Epidermal melanocyte (primary cell): ENCODE data around the gene CALML5.

Experiments used
- DNase-seq: peaks from one replicate; pipeline ENCODE4 v3.0.0; 2011; ENCODE audit warnings: low spot score; ENCODE audit not compliant: insufficient read length

CALML5 gene

DNA sequence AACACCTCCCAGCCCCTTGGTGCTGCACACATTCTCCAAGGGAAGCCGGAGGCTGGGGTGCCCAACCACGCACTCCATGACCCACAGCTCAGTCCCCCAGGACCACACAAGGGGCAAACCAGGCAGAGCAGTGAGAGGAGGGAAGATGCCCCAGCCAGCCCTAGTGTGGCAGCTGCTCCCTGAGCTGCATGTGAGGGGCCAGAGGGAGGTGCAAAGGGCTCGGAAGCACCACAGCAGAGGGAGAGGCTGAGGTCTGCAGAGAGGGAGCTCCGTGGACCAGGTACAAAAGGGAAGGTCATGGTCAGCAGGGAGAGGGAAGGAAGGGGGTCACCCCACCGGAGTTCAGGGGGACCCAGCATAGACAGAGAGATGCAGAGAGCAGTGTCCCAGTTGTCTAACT, 1.5 kb upstream of the CALML5 start:
- no peak for DNase-seq

GRCh38 chr10:5500162-5500670, 846 bp upstream of the CALML5 start:
- no peak for DNase-seq

- no peak for DNase-seq
These were observed 428 bp downstream of the CALML5 start for GRCh38 chr10:5498791-5499492.

DNA sequence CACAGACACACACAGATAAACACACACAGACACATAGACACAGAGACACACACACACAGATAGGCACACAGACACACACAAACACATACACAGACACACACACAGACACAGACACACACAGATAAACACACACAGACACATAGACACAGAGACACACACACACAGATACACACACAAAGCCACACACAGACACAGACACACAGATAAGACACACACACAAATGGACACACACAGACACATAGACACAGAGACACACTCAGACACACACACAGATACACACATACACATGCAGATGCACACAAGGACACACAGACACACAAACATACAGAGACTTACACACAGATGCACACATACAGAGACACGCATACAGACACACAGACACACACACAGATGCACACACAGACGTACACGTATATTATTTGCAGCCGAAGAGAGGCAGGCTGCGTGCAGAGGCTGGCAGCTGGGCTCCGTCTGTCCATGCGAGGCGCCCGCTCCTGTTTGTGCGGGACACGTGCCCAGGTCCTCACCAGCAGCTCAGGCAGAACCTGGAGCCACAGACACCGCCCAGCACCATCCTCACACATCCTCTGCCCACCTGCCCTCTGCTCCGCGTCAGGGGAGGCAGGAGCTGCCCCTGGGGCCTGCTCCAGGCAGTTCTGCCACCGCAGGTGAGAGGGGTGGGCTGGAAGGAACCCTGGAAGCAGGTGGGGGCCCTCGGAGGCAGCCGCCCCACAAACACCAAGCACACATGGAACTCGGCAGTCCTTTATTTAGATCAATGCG, 1.2 kb downstream of the CALML5 start:
- no peak for DNase-seq

GRCh38 chr10:5497289-5497688, 2.1 kb downstream of the CALML5 start:
- DNase-seq = no peak

DNA sequence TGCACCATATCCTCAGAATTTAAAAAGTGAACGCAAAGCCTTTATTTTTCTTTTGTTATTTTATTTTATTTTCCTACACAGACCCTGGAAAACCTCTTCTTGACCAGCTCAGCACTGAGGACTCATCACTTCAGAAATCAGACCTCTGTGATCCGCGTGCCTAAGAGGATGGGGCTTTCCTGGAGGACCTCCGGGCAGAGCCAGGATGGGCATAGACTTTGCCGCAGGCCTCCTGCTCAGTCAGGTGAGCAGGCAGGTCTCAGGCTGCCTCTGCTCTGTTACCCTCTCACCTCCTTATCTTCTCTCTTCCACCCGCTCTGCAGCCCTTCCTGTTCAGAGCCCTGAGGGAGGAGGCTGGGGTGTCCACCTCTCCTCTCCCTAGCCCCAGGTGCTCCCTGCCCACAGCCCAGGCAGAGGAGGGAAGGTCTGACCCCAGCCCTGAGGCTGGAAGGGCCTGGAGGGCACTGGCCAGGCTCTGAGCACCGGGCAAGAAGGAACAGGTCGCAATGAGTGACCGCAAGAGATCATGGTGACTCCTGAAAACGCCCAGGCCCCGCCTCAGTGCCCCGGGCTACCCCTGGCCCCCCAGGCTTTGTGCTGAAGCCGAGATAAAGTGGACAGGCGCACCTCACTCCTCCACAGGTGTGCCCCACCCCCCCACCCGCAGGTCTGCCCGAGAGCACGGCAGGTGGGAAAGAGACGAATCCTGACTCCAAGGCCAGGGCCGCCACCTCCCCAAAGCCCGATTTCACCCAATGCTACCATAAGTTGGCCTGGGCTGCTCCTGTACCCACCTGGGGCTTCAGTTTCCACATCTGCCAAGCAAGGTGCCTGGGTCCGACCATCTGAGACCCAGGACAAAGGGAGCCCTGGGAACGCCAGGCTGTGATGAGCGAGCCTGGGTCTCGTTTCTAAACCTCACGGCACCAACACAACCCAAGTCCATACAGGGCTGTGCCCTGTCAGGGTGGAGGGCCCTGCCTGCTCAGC, 2.8 kb downstream of the CALML5 start:
- DNase-seq = no peak

- no peak for DNase-seq
These were observed 4.8 kb downstream of the CALML5 start for GRCh38 chr10:5494611-5495010.

DNA sequence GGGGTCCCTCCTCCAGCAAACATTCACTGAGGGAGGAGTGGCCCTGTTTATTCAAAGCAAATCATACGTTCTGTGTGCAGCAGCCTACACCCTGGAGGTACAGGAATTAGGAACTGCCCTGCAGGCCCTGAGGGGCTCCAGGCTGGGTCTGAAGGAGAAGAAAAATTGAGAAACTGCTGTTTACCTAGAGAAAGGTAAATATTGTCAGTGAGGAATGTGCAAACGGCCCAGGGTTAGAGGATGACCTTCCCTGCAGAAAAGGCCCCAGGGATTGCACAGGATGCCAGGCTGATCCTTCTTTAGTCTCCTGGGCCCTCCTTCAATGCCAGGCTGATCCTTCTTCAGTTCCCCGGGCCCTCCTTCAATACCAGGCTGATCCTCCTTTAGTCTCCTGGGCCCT, 5.7 kb downstream of the CALML5 start:
- no peak for DNase-seq

DNA sequence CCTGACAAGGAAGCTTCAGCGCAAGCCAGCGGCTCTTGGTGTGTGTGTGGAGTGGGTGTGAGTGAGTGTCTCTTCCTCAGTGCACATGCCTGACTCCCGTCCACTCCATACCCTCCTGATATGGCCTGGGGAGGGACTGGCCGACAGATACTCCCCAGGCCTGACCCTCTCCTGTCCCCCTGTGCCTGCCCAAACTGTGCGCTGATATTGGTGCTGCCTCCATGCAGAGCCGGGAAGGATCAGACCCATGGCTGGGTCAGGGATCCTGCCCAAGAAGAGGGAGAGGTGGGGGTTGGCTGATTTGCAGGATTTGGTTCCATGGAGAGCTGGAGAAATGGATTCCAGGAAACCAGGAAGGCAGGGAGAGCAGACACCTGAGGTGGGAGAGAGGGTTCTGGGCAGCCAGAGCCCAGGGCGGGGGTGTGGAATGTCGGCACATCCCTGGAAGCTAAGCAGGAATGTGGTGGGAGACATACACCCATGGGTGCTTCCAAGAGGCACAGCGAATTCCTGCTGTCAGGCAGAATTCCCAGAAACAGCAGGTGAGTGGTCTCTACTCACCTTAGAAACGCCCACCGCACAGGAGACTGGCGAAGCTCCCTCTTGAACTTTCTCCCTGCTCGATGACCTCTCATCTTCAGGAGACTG, 6.3 kb downstream of the CALML5 start:
- DNase-seq = no peak

GRCh38 chr10:5492322-5492855, 7.0 kb downstream of the CALML5 start:
- no peak for DNase-seq

GRCh38 chr10:5491477-5491876, 7.9 kb downstream of the CALML5 start:
- DNase-seq = no peak

DNA sequence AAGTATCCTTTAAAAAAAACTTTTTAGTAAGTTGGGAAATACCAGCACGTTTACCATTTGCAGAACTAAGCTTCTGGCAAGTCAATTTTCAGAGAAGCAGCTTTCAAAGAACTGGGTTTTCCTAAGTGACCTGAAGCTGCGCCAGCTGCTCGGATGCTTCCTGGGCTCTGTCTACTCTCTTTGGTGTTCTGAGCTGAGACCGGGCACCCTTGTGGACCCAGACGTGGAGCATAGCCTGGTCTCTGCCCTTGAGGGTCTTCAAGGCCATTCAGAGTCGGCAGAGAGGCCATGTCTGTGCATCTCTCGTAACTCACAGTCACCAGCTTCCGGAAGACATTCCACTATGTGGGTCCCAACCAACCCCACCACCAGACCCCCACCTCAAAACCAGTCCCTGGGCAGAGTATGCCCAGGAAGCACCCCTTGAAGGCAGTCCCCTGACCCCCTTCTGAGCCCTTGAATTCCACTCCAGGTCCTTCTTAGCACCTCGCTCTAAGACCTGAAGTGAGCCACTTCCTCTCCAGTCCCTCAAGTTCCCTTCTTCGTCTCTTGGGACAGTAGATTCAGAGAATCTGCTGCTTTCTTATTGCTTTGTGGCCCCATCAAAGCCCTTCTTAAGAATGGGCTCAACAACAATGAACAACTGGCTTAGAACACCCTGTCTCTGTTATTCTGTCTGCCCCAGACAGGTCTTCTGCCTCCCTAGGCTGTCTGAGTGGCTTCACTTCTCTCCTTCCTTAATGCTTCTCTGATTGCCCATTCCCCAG, 8.5 kb downstream of the CALML5 start:
- no peak for DNase-seq

GRCh38 chr10:5490032-5490431, 9.3 kb downstream of the CALML5 start:
- DNase-seq = no peak

GRCh38 chr10:5488272-5489161, 10.9 kb downstream of the CALML5 start:
- no peak for DNase-seq

DNA sequence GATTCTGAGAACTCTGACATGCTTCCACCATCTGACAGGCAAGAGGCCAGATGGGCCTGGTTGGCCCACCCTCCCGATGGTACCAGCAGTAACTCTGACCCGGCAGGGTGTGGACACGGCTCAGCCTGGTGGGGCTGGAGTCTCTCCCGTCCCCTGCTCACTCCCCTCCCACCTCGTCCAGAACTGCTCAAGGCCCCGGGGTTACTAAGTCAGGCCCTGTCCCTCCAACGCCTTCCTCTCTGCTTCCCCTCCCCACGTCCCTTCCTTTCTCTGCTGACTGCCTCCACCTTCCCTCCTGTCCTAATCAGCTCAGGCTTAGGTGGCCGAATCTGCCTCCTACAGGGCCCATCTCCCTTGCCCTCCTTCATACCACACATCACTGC, 12.5 kb downstream of the CALML5 start:
- no peak for DNase-seq

DNA sequence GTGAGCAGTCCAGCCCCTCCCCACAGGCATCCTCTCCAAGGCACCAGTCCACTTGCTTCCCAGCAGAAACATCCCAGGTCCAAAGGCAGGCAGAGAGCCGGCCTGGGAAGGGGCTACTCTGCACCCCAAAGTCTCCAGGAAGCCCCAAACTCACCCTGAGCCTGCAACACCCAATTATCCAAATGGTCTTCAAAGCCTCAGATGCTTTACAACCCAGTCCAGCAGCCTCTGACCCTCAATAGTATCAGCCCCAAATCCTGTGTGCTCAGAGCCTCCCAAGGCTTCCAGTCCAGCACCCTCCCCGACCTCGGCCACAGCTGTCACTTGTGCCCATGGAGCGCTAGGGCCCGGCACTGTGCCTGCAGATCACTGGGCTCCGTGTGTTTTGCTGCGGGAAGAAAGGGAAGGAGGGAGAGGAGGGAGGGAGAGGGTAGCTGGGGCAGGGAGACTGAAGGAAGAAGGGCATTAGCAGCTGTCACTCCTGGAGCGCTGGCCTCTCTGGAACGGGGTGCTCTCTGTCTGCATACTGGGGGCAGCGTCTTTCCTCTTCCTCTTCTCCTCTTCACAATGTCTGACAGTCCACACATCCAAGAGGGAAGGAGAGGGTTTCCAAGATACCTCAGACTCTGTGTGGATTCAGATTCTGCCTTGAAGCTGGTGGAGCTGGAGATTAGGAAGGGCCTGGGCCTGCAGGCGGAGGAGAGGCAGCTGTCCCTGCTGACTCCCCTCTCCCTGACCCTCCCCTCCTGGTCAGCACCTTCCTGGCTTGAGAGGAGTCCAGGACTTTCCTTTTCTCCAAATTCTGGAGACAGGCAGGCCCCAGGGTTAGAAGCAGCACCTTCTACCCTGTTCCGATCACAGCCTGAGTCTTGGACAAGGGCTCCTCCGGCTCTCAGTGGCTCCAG, 13.2 kb downstream of the CALML5 start:
- no peak for DNase-seq

DNA sequence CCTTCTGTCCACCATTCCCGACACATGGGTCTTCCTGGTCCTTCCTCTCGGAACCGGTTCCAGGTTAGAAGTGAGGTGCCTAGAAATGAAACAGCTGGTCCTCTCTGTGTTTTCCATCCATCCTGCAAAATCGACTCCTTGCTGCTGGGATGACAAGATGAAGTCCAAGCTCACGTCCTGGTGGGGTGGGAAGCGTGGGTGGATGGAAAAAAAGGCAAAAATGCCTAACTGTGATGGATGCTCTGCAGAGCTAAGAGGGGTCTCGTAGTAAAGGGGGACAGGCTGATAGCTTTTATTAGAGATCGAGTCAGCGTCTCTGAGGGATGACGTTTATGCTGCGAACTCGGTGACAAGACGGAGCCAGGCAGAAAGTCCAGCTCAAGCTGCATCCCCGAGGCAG, 14.1 kb downstream of the CALML5 start:
- no peak for DNase-seq

GRCh38 chr10:5484205-5484604, 15.2 kb downstream of the CALML5 start:
- DNase-seq = no peak
